NCI-H1092 (cell line): Measurements from ENCODE around the gene TIMM10.

Experiments
- DNase-seq: peaks from one replicate; lab custom pipeline; 2025; lab: John Stamatoyannopoulos, UW

The TIMM10 gene

DNA sequence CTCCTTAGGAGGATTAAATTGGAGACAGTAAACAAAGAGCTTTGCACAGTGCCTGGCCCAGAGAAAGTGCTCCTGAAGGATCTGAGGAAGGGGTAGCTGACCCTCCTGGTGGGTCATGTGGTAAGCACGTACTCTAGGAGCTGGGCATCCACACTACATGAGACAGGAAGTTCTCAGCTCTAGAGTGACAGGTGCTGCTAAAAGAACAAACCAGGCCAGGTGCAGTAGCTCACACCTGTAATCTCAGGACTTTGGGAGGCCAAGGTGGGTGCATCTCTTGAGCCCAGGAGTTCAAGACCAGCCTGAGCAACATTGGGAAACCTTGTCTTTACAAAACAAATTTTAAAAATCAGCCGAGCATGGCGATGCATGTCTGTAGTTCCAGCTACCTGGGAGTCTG is 28.2 kb downstream of the TIMM10 start:
- no peak for DNase-seq

DNA sequence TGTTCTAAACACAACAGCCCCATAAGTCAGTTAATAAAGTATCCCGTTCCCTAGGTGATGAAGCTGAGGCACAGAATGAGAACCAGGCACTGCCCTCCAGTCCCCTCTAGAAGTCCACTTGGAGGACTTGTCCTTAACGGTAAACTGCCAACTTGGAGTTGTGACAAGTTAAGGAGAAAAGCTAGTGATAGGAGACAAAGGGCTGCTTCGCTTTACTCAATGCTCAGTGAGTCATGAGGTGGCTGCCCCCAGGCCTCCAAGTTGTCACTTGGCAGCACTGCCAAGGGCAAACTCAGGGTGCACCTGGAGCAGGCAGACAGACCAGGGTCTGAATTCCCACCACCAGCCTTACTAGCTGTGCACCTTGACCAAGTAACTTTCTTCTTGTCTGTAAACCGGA is 28.6 kb downstream of the TIMM10 start:
- DNase-seq = no peak

DNA sequence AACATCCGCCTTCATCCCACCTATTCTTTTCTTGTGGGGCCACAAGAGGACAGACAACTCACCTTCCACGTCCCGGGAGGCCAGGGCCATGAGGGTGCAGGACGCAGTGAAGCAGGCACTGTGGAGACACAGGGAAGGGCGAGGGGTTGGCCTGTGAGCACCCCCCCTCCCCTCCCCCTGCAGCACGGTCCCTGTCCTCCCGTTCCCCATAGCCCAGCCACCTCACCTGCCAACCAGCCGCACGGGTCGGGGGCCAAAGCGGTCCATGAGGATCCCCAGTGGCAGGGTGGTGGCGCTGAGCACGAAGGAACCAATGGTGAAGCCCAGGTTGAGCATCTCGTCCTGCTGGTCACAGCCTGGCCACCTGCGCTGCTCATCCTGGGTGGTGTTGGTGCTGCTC is 29.6 kb downstream of the TIMM10 start:
- DNase-seq = no peak

DNA sequence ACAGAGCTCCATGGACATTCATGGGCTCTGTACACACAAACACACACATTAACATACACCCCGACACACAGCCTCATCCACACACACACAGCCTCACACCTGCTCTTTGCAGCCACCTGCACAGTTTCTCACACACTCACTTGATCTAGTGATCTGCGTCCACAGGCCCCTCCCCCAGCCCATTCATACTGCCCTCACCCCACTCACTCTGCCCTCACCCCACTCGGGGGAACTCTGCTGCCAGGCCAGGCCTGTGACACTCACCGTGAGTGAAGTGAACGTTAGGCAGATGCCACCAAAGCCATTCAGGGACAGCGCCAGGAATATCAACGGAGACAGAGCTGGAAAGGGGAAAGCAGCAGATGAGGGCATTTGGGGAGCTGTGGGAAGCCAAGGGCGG is 30.0 kb downstream of the TIMM10 start:
- DNase-seq = no peak

DNA sequence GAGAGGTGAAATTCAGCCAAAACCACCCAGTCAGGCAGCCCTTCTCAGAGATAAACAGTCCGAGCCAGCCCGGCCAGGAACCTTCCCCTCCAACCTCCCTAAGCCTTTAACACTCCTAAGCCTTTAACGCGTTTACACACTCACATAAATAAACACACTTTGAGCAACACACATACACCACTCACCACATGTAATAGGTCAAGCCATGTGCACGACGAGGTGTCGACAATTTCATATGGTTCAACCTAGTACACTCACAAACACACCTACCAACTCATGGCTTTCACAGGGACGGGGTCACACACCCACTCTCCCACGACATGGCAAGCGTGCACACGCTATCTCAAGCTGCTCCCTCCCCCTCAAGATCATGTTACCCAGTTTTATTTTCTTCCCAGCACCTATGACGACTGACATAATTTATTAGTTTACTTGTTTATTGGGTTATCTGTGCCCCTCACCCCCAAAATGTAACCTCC is 30.5 kb downstream of the TIMM10 start:
- no peak for DNase-seq

DNA sequence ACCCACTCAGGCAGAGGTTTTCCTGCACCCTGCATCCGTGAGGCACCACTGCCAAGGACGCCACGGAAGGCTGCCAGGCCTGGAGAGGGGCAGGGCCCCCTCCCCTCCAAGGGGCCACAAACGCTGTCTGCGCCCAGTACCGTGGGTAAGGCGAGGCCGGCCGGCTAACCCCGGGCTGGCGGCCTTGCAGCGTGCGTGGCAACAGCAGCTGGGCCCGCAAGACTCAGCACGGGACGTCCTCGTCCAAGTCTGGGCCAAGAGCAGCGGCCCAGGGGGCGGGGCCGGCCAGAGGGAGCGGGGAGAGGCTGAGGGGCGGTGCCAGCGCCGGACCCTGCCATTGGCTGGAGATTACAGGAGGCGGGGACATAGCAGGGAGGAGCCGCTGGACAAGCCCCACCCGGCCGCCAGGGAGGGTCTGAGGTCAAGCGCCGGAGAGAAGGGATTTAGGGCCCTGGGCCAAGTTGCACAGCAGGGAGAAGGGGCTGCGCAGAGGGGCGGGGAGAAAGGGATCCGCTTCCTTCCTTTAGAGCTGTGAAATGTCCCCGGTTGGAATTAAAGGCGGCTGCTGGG is 31.1 kb downstream of the TIMM10 start:
- DNase-seq = peak; percentile 93

DNA sequence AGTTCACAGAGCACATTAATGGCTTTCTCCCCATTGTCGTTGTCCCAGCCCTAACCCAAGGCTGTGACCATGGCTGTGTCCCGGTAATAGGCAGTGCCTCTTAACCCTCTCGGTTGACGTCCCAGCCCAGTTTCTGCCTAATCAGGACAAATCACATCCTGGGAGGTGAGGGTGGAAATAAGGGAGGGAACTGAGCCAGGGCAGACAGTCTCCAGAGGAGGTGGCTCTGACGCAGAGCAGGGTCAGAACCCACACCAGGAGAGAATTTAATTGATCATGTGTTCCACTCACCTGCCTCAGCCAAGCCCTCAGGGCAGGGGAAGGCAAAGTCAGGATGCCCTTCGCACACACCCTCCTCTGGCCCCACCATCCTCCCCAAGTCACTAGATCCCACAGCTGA is 32.0 kb downstream of the TIMM10 start:
- no peak for DNase-seq

DNA sequence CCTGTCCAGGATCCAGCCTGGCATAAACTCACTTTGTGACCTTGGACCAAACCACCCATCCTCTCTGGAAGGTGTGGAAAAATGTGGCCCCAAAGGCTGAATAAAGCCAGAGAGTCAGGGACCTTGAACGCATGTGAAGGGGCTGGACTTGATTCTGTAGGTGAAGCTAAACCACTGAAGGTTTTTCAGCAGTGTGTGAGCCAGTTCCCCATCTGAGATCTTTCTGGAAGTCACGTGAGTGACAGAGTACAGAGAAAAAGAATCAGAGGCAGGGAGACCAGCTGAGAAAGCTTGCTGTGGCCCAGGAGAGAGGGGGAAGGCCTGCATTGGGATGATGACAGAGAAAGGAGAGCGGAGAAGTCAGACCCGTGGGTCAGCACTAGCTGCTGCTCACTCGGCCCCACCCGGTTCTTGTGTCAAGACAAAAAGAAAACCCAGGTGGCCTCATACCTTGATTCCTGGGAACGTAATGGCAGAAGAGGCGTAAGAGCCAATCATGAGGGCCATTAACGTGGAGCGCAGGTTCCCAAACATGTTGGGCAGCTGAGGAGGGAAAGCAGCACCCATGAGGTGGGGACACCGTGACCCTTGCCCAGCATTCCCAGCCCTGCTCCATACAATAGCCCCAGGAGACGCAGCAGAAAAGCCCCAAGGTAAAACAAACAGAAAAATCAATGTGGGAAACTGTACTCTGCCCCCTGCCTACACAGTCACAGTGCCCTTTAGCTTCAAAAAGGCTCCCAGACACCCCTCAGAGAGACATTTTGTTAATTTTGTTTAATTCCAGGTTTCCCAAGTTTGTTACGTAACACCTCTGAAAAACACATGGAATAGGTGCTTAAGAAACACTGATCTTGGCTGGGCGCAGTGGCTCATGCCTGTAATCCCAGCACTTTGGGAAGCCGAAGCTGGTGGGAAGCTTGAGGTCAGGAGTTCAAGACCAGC is 33.0 kb downstream of the TIMM10 start:
- no peak for DNase-seq

DNA sequence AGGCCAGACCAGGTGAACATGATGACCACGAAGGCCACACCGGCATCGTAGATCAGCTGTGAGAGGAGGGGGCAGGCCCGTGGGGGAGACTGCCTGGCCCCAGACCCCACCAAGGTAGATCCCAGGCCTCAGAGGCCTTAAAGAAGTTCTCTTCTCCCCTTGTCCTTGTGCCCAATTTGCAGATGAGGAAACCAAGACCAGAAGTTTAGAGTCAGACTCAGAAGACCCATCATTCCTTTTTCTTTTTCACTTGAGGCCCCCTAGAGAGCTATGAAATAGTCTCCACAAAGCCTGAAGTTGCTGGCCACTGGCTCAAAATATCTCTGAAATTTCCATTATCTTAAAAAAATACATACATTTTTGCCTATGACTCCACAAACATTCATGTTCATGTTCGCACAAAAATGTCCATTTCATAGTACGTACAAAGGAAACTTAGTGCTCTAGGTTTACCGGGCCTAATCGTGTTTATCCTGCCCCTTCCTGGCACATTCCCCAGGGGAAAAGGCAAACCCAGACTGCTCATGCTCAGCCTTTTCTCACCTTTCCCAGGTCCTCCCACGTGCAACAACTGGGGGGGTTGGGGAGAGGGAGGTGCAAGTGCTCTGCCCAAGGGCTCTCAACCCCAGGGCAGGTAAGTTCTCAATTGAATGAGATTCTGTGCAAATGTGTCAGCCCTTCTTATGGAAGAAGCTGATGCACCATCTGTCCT is 34.3 kb downstream of the TIMM10 start:
- DNase-seq = no peak

DNA sequence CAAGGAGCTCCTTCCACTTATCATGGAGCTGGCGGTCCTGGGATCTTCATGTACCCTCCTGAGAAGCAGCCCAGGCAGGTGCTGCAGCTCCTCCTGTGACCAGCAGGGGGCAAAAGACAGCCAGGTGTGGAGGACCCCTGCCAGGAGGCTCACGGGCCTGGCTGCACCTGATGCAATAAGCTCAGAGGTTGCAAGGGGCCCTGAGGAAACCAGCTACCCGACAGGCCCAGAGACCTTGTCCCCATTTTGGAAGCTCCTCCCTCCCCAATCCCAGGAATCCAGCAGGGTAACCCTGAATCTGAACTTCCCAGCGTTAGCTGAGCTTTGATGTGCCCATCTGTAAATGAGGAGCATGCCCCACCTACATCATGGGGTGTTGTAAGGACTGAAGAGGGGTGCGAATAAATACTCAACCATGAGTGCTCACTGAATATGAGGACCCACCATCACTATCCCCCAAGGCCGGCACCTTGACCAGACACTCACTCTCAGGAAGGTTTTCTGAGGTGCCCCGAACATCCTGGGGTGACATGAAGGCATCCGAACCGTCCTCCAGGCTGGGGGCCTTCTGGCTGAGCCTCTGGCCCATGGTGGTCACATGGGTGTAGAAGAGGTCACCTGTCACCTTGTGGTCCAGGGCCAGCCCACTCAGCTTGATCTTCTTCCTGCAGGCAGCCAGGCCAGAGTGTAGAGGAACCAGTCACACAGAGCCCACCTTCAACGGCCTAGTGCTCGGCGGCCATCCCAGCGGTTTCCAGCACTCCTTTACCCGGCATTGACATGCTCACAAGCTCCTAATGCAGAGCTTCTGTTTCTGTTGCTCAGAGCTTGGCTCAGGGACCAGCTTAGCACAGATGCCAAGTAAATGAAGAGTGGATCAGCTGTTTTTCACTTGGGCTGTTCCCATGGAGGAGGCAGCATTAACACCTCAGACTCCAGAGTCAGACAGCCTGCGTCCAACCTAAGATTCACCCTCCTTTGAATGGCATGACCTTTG is 36.7 kb downstream of the TIMM10 start:
- DNase-seq = peak; percentile 42

DNA sequence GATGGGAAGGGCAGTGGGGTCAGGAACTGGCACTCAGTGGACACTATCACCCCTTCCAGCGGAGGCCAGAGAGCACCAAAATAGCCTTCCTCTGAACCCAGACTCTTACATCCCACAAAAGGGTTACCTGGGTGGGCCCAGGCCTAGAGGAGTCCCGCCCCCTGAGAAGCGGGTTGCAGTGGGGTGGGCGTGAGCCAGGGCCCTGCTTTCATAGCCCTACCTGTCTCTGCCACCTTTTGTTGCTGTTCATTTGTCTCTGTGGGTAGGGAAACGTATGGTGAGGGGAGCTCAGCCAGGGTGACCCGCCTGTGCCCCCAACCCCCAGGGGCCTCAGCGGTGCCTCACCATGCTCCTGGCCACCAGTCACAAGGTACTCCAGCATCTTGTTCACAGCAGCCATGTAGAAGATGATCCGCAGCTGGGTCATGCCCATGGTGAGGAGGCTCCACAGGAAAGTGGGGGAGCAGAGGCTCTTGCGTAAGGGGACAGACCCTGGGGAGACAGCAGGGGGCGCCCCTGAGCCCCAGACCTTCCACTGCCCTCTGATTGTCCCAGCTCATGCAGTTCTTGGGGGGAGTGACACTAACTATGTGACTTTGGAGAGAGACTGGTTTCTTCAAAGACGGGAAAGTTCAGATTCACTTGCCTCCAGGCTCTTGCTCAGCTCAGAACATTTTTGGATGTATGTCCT is 39.0 kb downstream of the TIMM10 start:
- DNase-seq = peak; percentile 34

DNA sequence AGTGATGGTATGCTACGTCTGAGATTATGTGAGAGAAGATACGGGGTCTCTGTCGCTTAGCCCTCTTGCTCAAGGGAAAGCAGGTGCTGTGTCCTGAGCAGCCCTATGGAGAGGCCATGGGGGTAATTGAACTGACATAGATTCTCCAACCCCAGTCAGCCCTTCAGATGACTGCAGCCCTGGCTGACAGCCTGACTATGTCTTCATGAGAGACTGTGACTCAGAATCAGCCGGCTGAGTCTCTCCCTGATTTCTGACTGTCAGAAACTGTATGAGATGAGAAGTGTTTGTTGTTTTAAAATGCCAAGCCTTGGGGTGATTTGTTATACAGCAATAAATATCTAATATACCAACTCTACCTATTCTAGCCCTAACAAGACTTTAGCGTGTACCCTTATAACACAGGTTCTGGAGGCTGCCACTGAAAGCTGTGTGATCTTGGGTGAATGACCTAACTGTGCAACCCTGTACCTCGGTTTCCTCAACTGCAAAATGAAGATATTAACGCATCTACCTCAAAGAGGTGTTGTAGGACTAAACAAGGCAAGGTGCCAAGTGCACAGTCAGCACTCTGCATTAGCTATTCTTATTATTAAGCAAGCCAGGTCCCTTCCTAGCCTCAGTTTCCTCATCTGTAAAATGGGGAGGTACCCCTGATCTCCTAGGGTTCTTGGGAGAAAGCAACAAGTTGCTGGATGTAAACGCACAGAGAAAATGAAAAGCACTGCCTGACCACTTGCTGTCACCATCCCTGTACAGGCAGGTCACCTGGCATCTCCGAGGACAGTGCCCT is 39.9 kb downstream of the TIMM10 start:
- no peak for DNase-seq

DNA sequence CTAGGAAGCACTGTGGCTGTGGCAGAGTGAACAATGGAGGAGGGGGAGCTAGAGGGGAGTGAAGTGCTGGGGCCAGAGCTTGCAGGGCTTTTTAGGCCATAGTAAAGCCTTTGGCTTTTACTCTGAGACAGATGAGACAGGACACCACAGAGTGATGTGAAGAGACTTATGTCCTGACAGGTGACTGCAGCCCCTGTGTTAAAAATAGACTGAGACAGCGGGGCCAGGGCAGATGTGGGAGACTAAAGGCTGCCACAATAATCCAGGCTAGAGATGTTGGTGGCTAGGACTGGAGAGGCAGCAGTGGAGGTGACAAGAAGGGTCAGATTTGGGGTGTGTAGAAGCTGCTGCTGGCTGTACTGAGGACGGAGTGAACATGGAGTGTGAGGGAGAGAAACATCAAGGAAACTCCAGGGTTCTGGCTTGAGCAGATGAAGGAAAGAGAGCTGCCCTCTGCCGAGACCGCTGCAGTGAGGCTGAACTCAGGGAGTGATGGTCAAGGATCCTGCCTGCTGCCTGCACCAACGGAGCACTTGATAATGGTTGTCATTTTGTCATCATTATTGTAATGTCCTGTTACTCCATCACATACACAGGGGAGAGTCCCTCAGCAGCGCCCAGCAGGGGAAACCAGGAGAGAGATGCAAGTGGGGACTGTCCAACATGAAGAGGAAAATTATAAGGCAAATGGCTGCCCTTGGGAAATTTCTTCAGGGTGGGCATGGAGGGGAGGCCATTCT is 42.5 kb downstream of the TIMM10 start:
- no peak for DNase-seq

DNA sequence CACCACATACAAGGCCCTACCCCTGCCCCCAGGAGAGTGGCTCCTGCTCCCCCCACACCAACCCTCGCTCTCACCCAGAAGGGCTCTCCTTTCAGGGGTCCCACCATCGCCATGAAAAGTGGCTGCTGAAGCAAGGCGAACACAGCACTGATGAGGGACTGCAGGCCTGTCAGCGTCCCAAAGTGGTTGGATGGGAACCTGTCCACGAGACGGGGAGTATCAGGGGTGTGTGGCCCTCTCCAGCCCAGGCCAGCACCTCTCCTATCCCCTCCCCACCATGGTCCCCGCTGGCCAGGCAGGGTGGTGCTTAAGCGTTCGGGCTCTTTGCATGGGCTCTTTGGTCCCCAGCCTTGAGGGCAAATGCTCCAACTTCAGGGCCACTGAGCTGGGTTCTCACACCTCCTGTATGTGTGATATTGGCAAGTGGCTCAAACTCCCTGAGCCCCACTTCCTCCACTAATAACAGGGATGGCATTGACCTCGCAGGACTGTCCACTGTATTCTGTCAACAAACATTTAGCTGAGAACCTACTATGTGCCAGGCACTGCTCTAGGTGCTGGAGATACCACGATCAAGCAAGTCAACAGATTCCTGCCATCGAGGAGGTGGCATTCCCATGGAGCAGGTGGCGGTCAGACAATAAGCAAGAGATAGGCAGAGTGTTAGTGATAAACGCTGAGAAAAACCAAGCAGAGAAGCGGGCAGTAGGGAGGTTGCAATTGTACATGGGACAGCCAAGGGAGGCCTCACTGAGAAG is 43.4 kb downstream of the TIMM10 start:
- DNase-seq = no peak

DNA sequence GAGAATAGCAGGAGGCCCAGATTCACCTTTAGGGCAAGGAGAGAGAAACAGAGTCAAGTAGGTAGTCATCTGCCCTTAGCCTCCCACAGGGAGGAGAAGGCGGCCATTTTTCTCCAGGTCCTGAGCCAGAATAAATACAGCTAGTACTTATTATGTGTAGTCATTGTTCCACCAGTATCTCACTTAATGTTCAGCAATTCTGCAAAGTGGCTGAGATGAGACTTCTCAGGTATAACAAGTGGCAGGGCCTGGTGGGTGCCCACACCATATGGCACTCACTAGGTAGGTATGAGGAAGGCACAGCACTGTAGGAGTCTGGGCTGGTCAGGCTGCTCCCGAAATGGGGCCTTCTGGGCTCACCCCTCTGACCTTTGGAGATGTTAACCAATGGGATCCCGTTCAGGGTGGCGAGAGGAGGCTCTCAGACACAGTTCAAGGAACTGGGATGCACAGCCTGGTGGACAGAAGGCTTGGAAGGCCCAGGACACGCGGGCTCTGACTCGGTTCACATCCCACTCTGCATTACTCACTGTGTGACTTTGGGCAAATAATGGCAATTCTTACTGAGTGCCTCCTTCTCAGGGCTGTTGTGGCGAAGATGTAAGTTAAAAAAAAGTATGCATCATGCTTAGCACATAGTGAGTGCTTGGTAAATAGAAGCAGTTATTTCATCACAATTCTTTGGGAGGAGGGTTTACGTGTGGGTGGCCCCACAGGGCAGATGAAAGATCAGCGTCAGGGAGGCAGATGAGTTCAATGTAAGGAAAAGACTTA is 45.1 kb downstream of the TIMM10 start:
- no peak for DNase-seq

DNA sequence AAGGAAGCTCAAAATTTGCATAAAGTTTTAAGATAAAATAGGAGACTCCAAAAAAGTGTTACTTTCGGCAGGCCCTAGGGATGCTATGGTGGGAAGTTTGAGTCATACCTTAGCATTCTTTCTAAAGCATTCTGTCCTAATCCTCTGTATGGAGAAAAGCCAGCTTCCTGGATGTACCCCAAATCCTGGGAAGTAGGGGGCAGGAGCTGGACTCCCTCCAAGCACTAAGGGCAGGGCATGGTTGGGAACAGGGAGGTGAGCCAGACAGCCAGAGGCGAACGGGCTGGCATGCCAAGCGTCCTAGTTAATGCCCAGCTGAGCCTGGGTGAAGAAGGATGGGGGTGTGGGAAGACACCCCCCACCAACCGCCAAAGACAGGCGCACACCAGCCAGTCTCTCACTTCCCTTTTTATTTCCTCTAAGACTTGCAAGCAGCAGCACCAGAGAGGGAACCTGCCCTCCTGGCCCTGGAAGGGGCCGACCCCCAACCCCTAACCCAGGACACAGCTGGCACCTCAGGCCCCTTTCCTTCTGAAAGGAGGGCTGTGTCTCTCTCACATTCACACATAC is 46.3 kb downstream of the TIMM10 start:
- DNase-seq = no peak

DNA sequence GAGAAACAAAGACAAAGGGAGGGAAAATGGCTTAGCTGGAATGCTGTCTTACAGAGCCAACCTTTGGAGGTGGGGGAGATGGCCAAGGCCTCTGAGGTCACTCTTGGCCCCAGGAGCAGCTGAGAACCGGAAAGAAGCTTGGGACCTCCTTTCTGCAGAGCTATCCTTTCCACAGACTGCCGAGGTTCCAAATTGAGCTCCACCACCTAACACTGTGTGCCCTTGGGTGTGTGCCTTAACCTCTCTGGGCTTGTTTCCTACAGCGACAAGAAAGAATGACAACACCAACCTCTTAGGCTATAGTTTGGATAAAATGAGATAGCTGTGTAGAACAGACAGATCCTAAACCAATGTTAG is 47.0 kb downstream of the TIMM10 start:
- DNase-seq = no peak
